ENCODE measurements around the gene MARCHF5.

- TF ChIP-seq NR2C2 (CRISPR knock-in tag; IDR thresholded peaks at IDR 0.05) (no peak), CTCF (IDR thresholded peaks at IDR 0.05) (no peak), E2F1 (CRISPR knock-in tag; IDR thresholded peaks at IDR 0.05) (no peak), IRF2 (CRISPR knock-in tag; IDR thresholded peaks at IDR 0.05; ENCODE audit: borderline replicate concordance, low read depth) (no peak), ETV6 (CRISPR knock-in tag; IDR thresholded peaks at IDR 0.05) (no peak), MYBL2 (CRISPR knock-in tag; IDR thresholded peaks at IDR 0.05) (no peak), ZNF317 (CRISPR knock-in tag; IDR thresholded peaks at IDR 0.05; ENCODE audit: borderline replicate concordance, low read depth) (no peak), ZNF281 (CRISPR knock-in tag; IDR thresholded peaks at IDR 0.05) (no peak)
Measured at GRCh38 chr10:92305133-92306072, 14.4 kb downstream of the MARCHF5 start.
